Heart right ventricle (tissue), 16 donors: ENCODE results near the gene DNAH17. TPM values are rescaled to one million over a fixed set of nuclear protein-coding genes. Genes with fewer than 3 reads are reported as not detected.
A peak's percentile ranks its signal among the peaks of the same experiment; 100 is the strongest.

Experiments used
- ATAC-seq, 8 donors: fragments of 200-7000 bp; cut with Tn5 transposase; one replicate each; pipeline ENCODE4 v1.9.1; 2020; ENCODE audit warnings: mild to moderate bottlenecking in 8 of 8, moderate library complexity in 8 of 8, moderate number of reproducible peaks in 1 of 8
- DNase-seq, 2 donors: peaks; one replicate each; pipeline ENCODE4 v3.0.0-alpha.2; 2020
- H3K27ac ChIP-seq, 10 donors: fragments of 200-600 bp; sonication (generic) in 2 of 10; one replicate each; pipeline versions ENCODE4 v1.5.0 to v1.8.0; 2020 to 2022; ENCODE audit warnings: mild to moderate bottlenecking in 3 of 10
- H3K27me3 ChIP-seq, 7 donors: fragments of 200-600 bp; one replicate each; pipeline ENCODE4 v1.8.0; 2021 to 2022; ENCODE audit warnings: mild to moderate bottlenecking in 2 of 7
- H3K36me3 ChIP-seq, 9 donors: fragments of 200-600 bp; sonication (generic) in 1 of 9; one replicate each; pipeline versions ENCODE4 v1.5.0 to v1.8.0; 2020 to 2022; ENCODE audit warnings: mild to moderate bottlenecking in 2 of 9
- H3K4me1 ChIP-seq, 9 donors: fragments of 200-600 bp; sonication (generic) in 1 of 9; one replicate each; pipeline versions ENCODE4 v1.5.0 to v1.8.0; 2020 to 2022; ENCODE audit warnings: mild to moderate bottlenecking in 4 of 9
- H3K4me3 ChIP-seq, 10 donors: fragments of 200-600 bp; sonication (generic) in 2 of 10; one replicate each; pipeline versions ENCODE4 v1.5.0 to v1.8.0; 2020 to 2022; ENCODE audit warnings: mild to moderate bottlenecking in 7 of 10, moderate library complexity in 2 of 10
- H3K9me3 ChIP-seq, 11 donors: fragments of 200-600 bp in 10 of 11; sonication (generic) in 2 of 11; one replicate each; pipeline versions ENCODE4 v1.5.0 to v1.8.0; 2013 to 2022; ENCODE audit warnings: mild to moderate bottlenecking in 2 of 11, control low read depth in 1 of 11, moderate library complexity in 1 of 11
- CTCF ChIP-seq, 9 donors: fragments of 200-600 bp; sonication (generic) in 2 of 9; IDR thresholded peaks; one replicate each; pipeline versions ENCODE4 v1.5.0 to v1.8.0; 2021 to 2022; ENCODE audit warnings: antibody characterized with exemption in 9 of 9, mild to moderate bottlenecking in 5 of 9, moderate library complexity in 1 of 9
- WGBS, 2 donors: extraction: QIAGEN DNeasy Blood & Tissue Kit; methylation state at CpG; one replicate each; pipeline ENCODE4 v1.1.7; 2013; ENCODE audit warnings: inconsistent platforms in 1 of 2; 5-methylcytosine and 5-hydroxymethylcytosine counted together
- intact Hi-C, 10 donors: fragments of 100-400 bp; cut with DNase I; formaldehyde crosslinking; loops; one replicate each; pipeline versions ENCODE4 v1.11.1 to v1.14.2; 2022
- polyA plus RNA-seq, 2 donors: library from polyadenylated mRNA; stranded (reverse); fragments of 200-250 nt; gene quantifications; one replicate each; pipeline ENCODE4 v1.2.3, GENCODE V29; 2013
- total RNA-seq, 10 donors: library from RNA; stranded (reverse); fragmentation: NEBNext Ultra II Directional in 3 of 10; extraction: Animal tissue kit (Norgen Biotek cat#: 25700) in 3 of 10; gene quantifications; one replicate each; pipeline versions ENCODE4 v1.2.1 to v1.2.4, GENCODE V29; 2021 to 2023
- donor health status: Arrhythmogenic right ventricular cardiomyopathy.
- donor health status: ischemic (EF 13 %, LVEDD 7.1; RV severe dilation, severe dysfunction).
- donor health status: healthy with polysubstance abuse.
- donor health status: DM: no; HTN: yes; CAD: no.
- donor health status: DM: no; HTN: no; CAD: no.
- donor health status: ischemic (EF 25% LVEDD 6.9; RV normal size, moderate dysfunction).
- donor health status: ischemic (EF 25% LVEDD 5.7; RV mildly dilated, moderate dysfunction).
- donor health status: healthy.
- donor health status: DM: yes; HTN: yes; CAD: no.
- donor health status: Ischemic cardiomyopathy.
- donor health status: ischemic (EF 35%, LVEDD 5.7; RV mildly dilated, moderate dysfunction).
- donor health status: nonischemic (EF 11% LVEDD 7.7; RV severe dilation, severe dysfunction).
- donor health status: DM: yes; HTN: yes; CAD: no.
- donor health status: PGD.
- donor health status: ischemic (EF 29% LVEDD 5.4; RV normal size, mild dysfunction).
- donor health status: nonischemic (EF 23%, LVEDD 6.1; RV moderate dilation, normal function).

DNAH17 gene
- total and polyA plus RNA-seq, 12 donors, result 0.05 to 0.30 (median 0.09) TPM; not detected in 4

- intact Hi-C loops, result no loop called here
- Histone ChIP-seq H3K27ac (no peak overlapping the region), H3K27me3 (peaks cover 0 to under 1% (median 0%) of the 10 kb centered on the region in 7 donors), H3K4me1 (peaks cover 0 to 15% (median 4%) of the 10 kb centered on the region in 9 donors), H3K9me3 (peaks cover 0 to 4% (median 0%) of the 10 kb centered on the region in 11 donors), H3K36me3 (no peaks in the 10 kb centered on the region), H3K4me3 (no peak overlapping the region)
- DNase-seq (no peak), ATAC-seq (peak in 1 of 8 donors; percentile 21)
- TF ChIP-seq CTCF (IDR thresholded peaks at IDR 0.05), result no peak
- WGBS, 2 donors, result 57 to 66% methylated on average over 4 of the region's 4 CpGs
Observed at GRCh38 chr17:78512976-78513375, 64.2 kb downstream of the DNAH17 start.

GRCh38 chr17:78510141-78511075, 66.8 kb downstream of the DNAH17 start:
- Histone ChIP-seq H3K4me3 (no peak overlapping the region), H3K27me3 (peaks cover 0 to 4% (median 0%) of the 10 kb centered on the region in 7 donors), H3K36me3 (no peaks in the 10 kb centered on the region), H3K9me3 (peaks cover 0 to 4% (median 0%) of the 10 kb centered on the region in 11 donors), H3K27ac (no peak overlapping the region), H3K4me1 (peaks cover 0 to 11% (median 0%) of the 10 kb centered on the region in 9 donors)
- intact Hi-C loops, result no loop called here
- TF ChIP-seq CTCF (IDR thresholded peaks at IDR 0.05), result no peak
- ATAC-seq (no peak), DNase-seq (no peak)
- 92 to 93% methylated on average over 28 of the region's 28 CpGs for WGBS, 2 donors

GRCh38 chr17:78507526-78507925, 69.7 kb downstream of the DNAH17 start:
- no peaks in the 10 kb centered on the region for H3K36me3 ChIP-seq
- no peak for ATAC-seq
- no peak overlapping the region for H3K4me3 ChIP-seq
- H3K27me3 ChIP-seq, result peaks cover 0 to 4% (median 0%) of the 10 kb centered on the region in 7 donors
- intact Hi-C loops, result no loop called here
- TF ChIP-seq CTCF (IDR thresholded peaks at IDR 0.05), result no peak
- H3K4me1 ChIP-seq, result peaks cover 0 to 10% (median 0%) of the 10 kb centered on the region in 9 donors
- H3K27ac ChIP-seq, result no peak overlapping the region
- 94 to 96% methylated on average over 11 of the region's 11 CpGs for WGBS, 2 donors
- no peak for DNase-seq
- H3K9me3 ChIP-seq, result peaks cover 0 to 4% (median 0%) of the 10 kb centered on the region in 11 donors

GRCh38 chr17:78506454-78507309, 70.5 kb downstream of the DNAH17 start:
- intact Hi-C loops, result no loop called here
- Histone ChIP-seq H3K27me3 (peaks cover 0 to 4% (median 0%) of the 10 kb centered on the region in 7 donors), H3K9me3 (no peaks in the 10 kb centered on the region), H3K27ac (peak overlapping the region in 2 of 10 donors; percentile 4 to 48), H3K36me3 (no peaks in the 10 kb centered on the region), H3K4me1 (peaks cover 0 to 10% (median 0%) of the 10 kb centered on the region in 9 donors), H3K4me3 (no peak overlapping the region)
- TF ChIP-seq CTCF (IDR thresholded peaks at IDR 0.05), result no peak
- ATAC-seq (peak in 6 of 8 donors; percentile 46 to 85 (median 62)), DNase-seq (no peak)
- 55 to 73% methylated on average over 20 of the region's 20 CpGs for WGBS, 2 donors
